ENCODE measurements around the gene RAB27A.
A peak's percentile ranks its signal among the peaks of the same experiment; 100 is the strongest.
"Not testable (repeated sequence)": the region's sequence is repeated elsewhere in the genome, so short reads cannot be mapped to it uniquely, and the experiment has no call there.

Gene RAB27A

GRCh38 chr15:55250392-55250791 lies 39.2 kb downstream of the RAB27A start:
- peak; percentile 95 for DNase-seq (ENCODE audit: low read depth)

- not testable (repeated sequence) for DNase-seq (ENCODE audit: low read depth)
Observed at GRCh38 chr15:55249885-55250284, 39.7 kb downstream of the RAB27A start.

GRCh38 chr15:55248895-55249294 lies 40.7 kb downstream of the RAB27A start:
- DNase-seq (ENCODE audit: low read depth) = no peak

GRCh38 chr15:55247766-55248427 lies 41.7 kb downstream of the RAB27A start:
- no peak for DNase-seq (ENCODE audit: low read depth)

- DNase-seq (ENCODE audit: low read depth) = no peak
Observed at GRCh38 chr15:55247311-55247710, 42.3 kb downstream of the RAB27A start.

GRCh38 chr15:55246567-55246966 lies 43.0 kb downstream of the RAB27A start:
- no peak for DNase-seq (ENCODE audit: low read depth)

- no peak for DNase-seq (ENCODE audit: low read depth)
Observed at GRCh38 chr15:55245059-55245458, 44.6 kb downstream of the RAB27A start.

GRCh38 chr15:55241891-55242290 lies 47.7 kb downstream of the RAB27A start:
- peak; percentile 80 for DNase-seq (ENCODE audit: low read depth)

GRCh38 chr15:55241186-55241585 lies 48.4 kb downstream of the RAB27A start:
- DNase-seq (ENCODE audit: low read depth) = no peak

- DNase-seq (ENCODE audit: low read depth) = no peak
Observed at GRCh38 chr15:55240125-55240760, 49.4 kb downstream of the RAB27A start.

- DNase-seq (ENCODE audit: low read depth) = no peak
Observed at GRCh38 chr15:55239440-55240124, 50.0 kb downstream of the RAB27A start.

- no peak for DNase-seq (ENCODE audit: low read depth)
Observed at GRCh38 chr15:55238877-55239276, 50.7 kb downstream of the RAB27A start.

GRCh38 chr15:55237219-55238130 lies 52.1 kb downstream of the RAB27A start:
- DNase-seq (ENCODE audit: low read depth) = no peak

GRCh38 chr15:55235546-55236036 lies 54.0 kb downstream of the RAB27A start:
- no peak for DNase-seq (ENCODE audit: low read depth)

- no peak for DNase-seq (ENCODE audit: low read depth)
Observed at GRCh38 chr15:55234800-55235104, 54.9 kb downstream of the RAB27A start.

- no peak for DNase-seq (ENCODE audit: low read depth)
Observed at GRCh38 chr15:55234104-55234799, 55.4 kb downstream of the RAB27A start.

GRCh38 chr15:55231455-55231854 lies 58.2 kb downstream of the RAB27A start:
- no peak for DNase-seq (ENCODE audit: low read depth)

GRCh38 chr15:55230953-55231352 lies 58.7 kb downstream of the RAB27A start:
- no peak for DNase-seq (ENCODE audit: low read depth)

- DNase-seq (ENCODE audit: low read depth) = peak; percentile 61
Observed at GRCh38 chr15:55230051-55230670, 59.5 kb downstream of the RAB27A start.

- DNase-seq (ENCODE audit: low read depth) = no peak
Observed at GRCh38 chr15:55226127-55226526, 63.5 kb downstream of the RAB27A start.

GRCh38 chr15:55224892-55225291 lies 64.7 kb downstream of the RAB27A start:
- DNase-seq (ENCODE audit: low read depth) = no peak

Measured in iris pigment epithelial cell (primary cell).